Kidney epithelial cell (primary cell): ENCODE data around the gene TRIM31. TPM values are rescaled to one million over a fixed set of nuclear protein-coding genes. Genes with fewer than 3 reads are reported as not detected.

ENCODE experiments used
- DNase-seq: peaks from one replicate; pipeline ENCODE4 v3.0.0-alpha.2; 2010; ENCODE audit warnings: low read depth
- H3K27me3 ChIP-seq: 2 replicates; pipeline ENCODE4 v1.6.0; 2011; ENCODE audit warnings: low read length; ENCODE audit not compliant: control insufficient read depth, insufficient read depth
- H3K36me3 ChIP-seq: 2 replicates; pipeline ENCODE4 v1.5.1; 2011; ENCODE audit warnings: low read length; ENCODE audit not compliant: control insufficient read depth, insufficient read depth
- H3K4me3 ChIP-seq: 2 replicates; pipeline ENCODE4 v1.5.1; 2011; ENCODE audit warnings: low read depth, mild to moderate bottlenecking, control low read depth, low read length
- CTCF ChIP-seq: IDR thresholded peaks from 2 replicates; pipeline ENCODE4 v1.5.1; 2011; ENCODE audit warnings: mild to moderate bottlenecking, moderate library complexity, low read length, control low read depth, inconsistent platforms; ENCODE audit not compliant: insufficient read depth, poor library complexity, severe bottlenecking
- total RNA-seq: library from RNA; depleted of rRNA; stranded (reverse); fragments of >200 nt; gene quantifications from 2 replicates; pipeline ENCODE4 v1.2.3, GENCODE V29; 2015

Gene TRIM31
- total RNA-seq, 1 donor from 2014 or later = not detected

GRCh38 chr6:30157999-30158398 is 45.1 kb upstream of the TRIM31 start:
- H3K27me3 ChIP-seq = peaks cover 3% of the 10 kb centered on the region
- TF ChIP-seq CTCF = no peak
- no peak for DNase-seq
- no peaks in the 10 kb centered on the region for H3K36me3 ChIP-seq
- no peak overlapping the region for H3K4me3 ChIP-seq

DNA sequence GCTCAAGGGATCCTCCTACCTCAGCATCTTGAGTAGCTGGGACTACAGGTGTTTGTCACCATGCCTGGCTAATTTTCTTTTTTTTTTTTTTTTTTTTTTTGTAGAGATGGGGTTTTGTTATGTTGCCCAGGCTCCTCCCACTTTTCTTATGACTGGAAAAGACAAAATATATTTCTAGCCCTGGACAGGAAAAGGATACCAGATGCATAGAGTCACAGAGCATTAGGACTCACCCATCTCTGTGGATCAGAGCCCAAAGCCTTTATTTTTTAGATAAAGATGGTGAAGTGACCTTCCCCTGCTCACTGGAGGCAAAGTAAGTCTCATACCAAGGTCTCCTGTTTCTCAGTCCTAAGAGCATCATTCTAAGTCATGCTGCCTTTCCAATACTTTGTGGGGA is 44.7 kb upstream of the TRIM31 start:
- Histone ChIP-seq H3K36me3 (no peaks in the 10 kb centered on the region), H3K4me3 (no peak overlapping the region), H3K27me3 (peaks cover 3% of the 10 kb centered on the region)
- DNase-seq = no peak
- TF ChIP-seq CTCF = no peak

- DNase-seq = no peak
- H3K27me3 ChIP-seq = peaks cover 3% of the 10 kb centered on the region
- TF ChIP-seq CTCF = no peak
- no peaks in the 10 kb centered on the region for H3K36me3 ChIP-seq
- H3K4me3 ChIP-seq = no peak overlapping the region
These were observed 43.9 kb upstream of the TRIM31 start for GRCh38 chr6:30156774-30157173.

DNA sequence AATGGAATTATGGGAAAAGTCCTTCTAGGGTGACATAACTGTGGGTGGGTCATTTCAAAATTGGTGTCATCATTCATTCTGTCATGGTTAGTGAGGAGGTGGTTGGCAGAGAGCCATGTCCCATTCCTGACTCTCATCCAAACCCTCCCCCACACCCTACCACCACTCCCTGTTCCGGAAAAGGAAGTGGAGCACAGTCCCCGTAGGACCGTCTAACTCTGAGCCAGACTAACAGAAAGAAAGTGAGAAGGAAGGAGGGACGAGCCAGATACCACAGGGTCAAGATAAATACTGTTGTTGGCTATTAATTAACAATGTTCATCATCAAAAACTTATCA is 43.3 kb upstream of the TRIM31 start:
- peaks cover 3% of the 10 kb centered on the region for H3K27me3 ChIP-seq
- no peak for TF ChIP-seq CTCF
- DNase-seq = no peak
- H3K4me3 ChIP-seq = no peak overlapping the region
- no peaks in the 10 kb centered on the region for H3K36me3 ChIP-seq

DNA sequence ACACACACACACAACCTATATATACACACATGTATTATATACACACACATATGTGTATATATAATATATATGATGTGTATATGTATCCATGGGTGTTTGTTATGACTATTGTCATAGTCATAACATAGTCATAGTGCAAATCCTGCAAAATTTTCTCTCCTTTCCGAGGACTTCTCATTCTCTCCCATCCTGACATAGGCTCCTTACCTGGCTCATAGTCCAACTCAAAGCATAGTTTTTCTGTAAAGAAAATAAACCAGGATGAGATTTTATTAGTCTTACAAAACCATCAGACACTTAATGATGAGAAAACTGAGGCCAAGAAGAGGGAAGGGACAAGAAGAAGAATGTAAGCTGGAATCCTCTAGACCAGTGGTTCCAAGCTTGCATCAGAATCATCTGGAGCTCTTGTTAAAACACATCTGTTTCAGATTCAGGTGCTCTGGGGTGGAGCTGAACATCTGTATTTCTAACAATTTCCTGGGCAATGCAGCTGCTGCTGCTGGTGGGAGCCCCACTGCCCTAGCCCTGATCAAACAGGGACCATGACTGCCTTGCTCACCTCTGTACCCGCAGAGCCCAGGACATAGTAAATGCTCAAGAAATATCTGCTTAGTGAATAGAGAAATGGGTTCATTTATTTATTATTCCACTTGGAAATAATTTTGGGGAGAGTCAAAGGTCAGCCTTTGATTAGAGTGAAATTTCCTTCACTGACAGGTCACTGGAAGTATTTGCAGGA is 42.8 kb upstream of the TRIM31 start:
- peaks cover 3% of the 10 kb centered on the region for H3K27me3 ChIP-seq
- no peak overlapping the region for H3K4me3 ChIP-seq
- no peak for DNase-seq
- no peak for TF ChIP-seq CTCF
- H3K36me3 ChIP-seq = no peaks in the 10 kb centered on the region
